ENCODE results near the gene SYNJ2.

DNA sequence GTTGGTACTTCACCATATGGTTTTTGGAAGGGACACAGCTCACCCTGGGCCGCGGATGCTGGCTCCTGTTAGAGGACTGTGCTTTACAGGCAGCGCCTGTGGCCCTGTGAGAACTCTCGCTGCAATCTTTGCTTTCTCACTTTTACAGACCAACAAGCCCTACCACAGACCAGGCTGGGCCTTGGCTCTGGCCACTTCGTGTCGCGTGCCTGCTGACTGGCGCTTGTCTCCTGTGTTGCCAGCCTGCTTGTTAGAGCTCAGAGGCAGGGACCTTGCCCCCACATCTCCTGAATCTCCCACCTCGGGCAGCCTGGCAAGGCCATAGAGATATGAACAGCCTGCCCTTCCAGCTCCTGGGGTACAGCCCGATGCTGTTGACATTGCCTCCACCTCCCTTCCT is 56.1 kb downstream of the SYNJ2 start:
- TF ChIP-seq, protein P1, sequence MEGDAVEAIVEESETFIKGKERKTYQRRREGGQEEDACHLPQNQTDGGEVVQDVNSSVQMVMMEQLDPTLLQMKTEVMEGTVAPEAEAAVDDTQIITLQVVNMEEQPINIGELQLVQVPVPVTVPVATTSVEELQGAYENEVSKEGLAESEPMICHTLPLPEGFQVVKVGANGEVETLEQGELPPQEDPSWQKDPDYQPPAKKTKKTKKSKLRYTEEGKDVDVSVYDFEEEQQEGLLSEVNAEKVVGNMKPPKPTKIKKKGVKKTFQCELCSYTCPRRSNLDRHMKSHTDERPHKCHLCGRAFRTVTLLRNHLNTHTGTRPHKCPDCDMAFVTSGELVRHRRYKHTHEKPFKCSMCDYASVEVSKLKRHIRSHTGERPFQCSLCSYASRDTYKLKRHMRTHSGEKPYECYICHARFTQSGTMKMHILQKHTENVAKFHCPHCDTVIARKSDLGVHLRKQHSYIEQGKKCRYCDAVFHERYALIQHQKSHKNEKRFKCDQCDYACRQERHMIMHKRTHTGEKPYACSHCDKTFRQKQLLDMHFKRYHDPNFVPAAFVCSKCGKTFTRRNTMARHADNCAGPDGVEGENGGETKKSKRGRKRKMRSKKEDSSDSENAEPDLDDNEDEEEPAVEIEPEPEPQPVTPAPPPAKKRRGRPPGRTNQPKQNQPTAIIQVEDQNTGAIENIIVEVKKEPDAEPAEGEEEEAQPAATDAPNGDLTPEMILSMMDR (IDR thresholded peaks at IDR 0.05; ENCODE audit: poor library complexity, severe bottlenecking), result no peak
- TF ChIP-seq EZH2 (IDR thresholded peaks at IDR 0.05; ENCODE audit: borderline replicate concordance, insufficient read depth, low read length, poor library complexity, severe bottlenecking) (no peak), RAD21 (conservative IDR thresholded peaks at IDR 0.05) (no peak), POLR2AphosphoS5 (IDR thresholded peaks at IDR 0.05) (no peak), EP300 (conservative IDR thresholded peaks at IDR 0.05; ENCODE audit: poor library complexity, severe bottlenecking) (no peak), TAF1 (IDR thresholded peaks at IDR 0.05; ENCODE audit: low read depth) (no peak), SMC3 (conservative IDR thresholded peaks at IDR 0.05; ENCODE audit: poor library complexity) (no peak)

All from neural cell (in vitro differentiated cells).